IMR-90 (cell line): ENCODE data around the gene BCL11A. TPM values are rescaled to one million over a fixed set of nuclear protein-coding genes. Genes with fewer than 3 reads are reported as not detected.

ENCODE experiments used
- ATAC-seq: fragments of 200-7000 bp; cut with Tn5 transposase; 2 replicates; pipeline ENCODE4 v1.9.1; 2020; ENCODE audit warnings: low read depth, mild to moderate bottlenecking, moderate library complexity
- BruUV-seq: library from RNA; stranded (reverse); fragments of 400-500 nt; replicated peaks from 2 replicates; lab custom pipeline; 2021; lab: Mats Ljungman, UMichigan
- CTCF ChIA-PET: fragments of 300-600 bp; formaldehyde crosslinking; extraction: SDS; loops from one replicate; lab custom pipeline; 2021; ENCODE audit warnings: antibody characterized with exemption; lab: Yijun Ruan, JAX
- POLR2A ChIA-PET: fragments of 300-600 bp; sonication (Branson Sonifier 250); formaldehyde crosslinking; loops from one replicate; lab custom pipeline; 2022; ENCODE audit warnings: antibody characterized with exemption; ENCODE audit not compliant: unreplicated experiment; lab: Charles Lee
- DNase-seq: peaks from one replicate; pipeline ENCODE4 v3.0.0; 2013
- H2AFZ ChIP-seq: replicated peaks from 2 replicates; pipeline ENCODE3; 2013; ENCODE audit warnings: low read length, mild to moderate bottlenecking; ENCODE audit not compliant: poor library complexity
- H2AK5ac ChIP-seq: 2 replicates; pipeline ENCODE4 v1.6.1; 2013; ENCODE audit warnings: low read depth, low read length, inconsistent platforms
- H2AK9ac ChIP-seq: replicated peaks from 2 replicates; pipeline ENCODE3; 2013; ENCODE audit warnings: mild to moderate bottlenecking, low read depth, low read length, moderate library complexity; ENCODE audit not compliant: poor library complexity
- H2BK120ac ChIP-seq: 2 replicates; pipeline ENCODE4 v1.6.1; 2013; ENCODE audit warnings: low read depth, low read length, inconsistent platforms
- H2BK15ac ChIP-seq: 3 replicates; pipeline ENCODE4 v1.6.1; 2013; ENCODE audit warnings: low read depth, low read length, inconsistent platforms
- H2BK20ac ChIP-seq: 2 replicates; pipeline ENCODE4 v1.6.1; 2013; ENCODE audit warnings: low read depth, mild to moderate bottlenecking, inconsistent platforms, low read length, moderate library complexity
- H2BK5ac ChIP-seq: 2 replicates; pipeline ENCODE4 v1.6.1; 2013; ENCODE audit warnings: mild to moderate bottlenecking, low read depth, low read length, inconsistent platforms; ENCODE audit not compliant: poor library complexity, severe bottlenecking
- H3K14ac ChIP-seq: replicated peaks from 2 replicates; pipeline ENCODE4 v1.6.1; 2013; ENCODE audit warnings: low read depth, low read length, inconsistent platforms
- H3K18ac ChIP-seq: 2 replicates; pipeline ENCODE4 v1.6.1; 2013; ENCODE audit warnings: low read depth, low read length, control low read depth
- H3K23ac ChIP-seq: 2 replicates; pipeline ENCODE4 v1.6.1; 2013; ENCODE audit warnings: low read depth, low read length, inconsistent platforms
- H3K27ac ChIP-seq: 2 replicates; pipeline ENCODE4 v1.5.1; 2013; ENCODE audit warnings: mild to moderate bottlenecking, control low read depth, low read length; ENCODE audit not compliant: insufficient read depth
- H3K27me3 ChIP-seq: 2 replicates; pipeline ENCODE4 v1.6.1; 2013; ENCODE audit warnings: low read length; ENCODE audit not compliant: control insufficient read depth, insufficient read depth
- H3K36me3 ChIP-seq: 2 replicates; pipeline ENCODE4 v1.6.1; 2013; ENCODE audit warnings: low read length, mixed read lengths; ENCODE audit not compliant: control insufficient read depth, insufficient read depth
- H3K4ac ChIP-seq: 2 replicates; pipeline ENCODE4 v1.6.1; 2013; ENCODE audit warnings: low read depth, low read length, inconsistent platforms
- H3K4me1 ChIP-seq: 2 replicates; pipeline ENCODE4 v1.6.1; 2013; ENCODE audit warnings: low read length, mixed read lengths; ENCODE audit not compliant: control insufficient read depth, insufficient read depth
- H3K4me2 ChIP-seq: 2 replicates; pipeline ENCODE4 v1.6.1; 2013; ENCODE audit warnings: low read depth, mild to moderate bottlenecking, control low read depth, low read length, moderate library complexity
- H3K4me3 ChIP-seq: 2 replicates; pipeline ENCODE4 v1.5.1; 2013; ENCODE audit warnings: low read depth, mild to moderate bottlenecking, control low read depth, low read length, moderate library complexity; ENCODE audit not compliant: insufficient read depth
- H3K56ac ChIP-seq: 2 replicates; pipeline ENCODE4 v1.6.1; 2013; ENCODE audit warnings: low read length, inconsistent platforms; ENCODE audit not compliant: insufficient read depth; ENCODE audit errors: extremely low read depth
- H3K79me1 ChIP-seq, 2 experiments: 2 replicates each; pipeline ENCODE4 v1.6.1; 2013; ENCODE audit warnings: low read length in 2 of 2, inconsistent platforms in 1 of 2, low read depth in 1 of 2
- H3K9ac ChIP-seq: 2 replicates; pipeline ENCODE4 v1.6.1; 2013; ENCODE audit warnings: low read depth, low read length, control low read depth
- H3K9me1 ChIP-seq: 2 replicates; pipeline ENCODE4 v1.6.1; 2013; ENCODE audit warnings: low read length, inconsistent platforms; ENCODE audit not compliant: insufficient read depth
- H3K9me3 ChIP-seq: 2 replicates; pipeline ENCODE4 v1.6.1; 2013; ENCODE audit warnings: low read length; ENCODE audit not compliant: control insufficient read depth, insufficient read depth
- H4K20me1 ChIP-seq: 2 replicates; pipeline ENCODE4 v1.6.1; 2013; ENCODE audit warnings: low read length, inconsistent platforms; ENCODE audit not compliant: insufficient read depth
- H4K5ac ChIP-seq: 2 replicates; pipeline ENCODE4 v1.6.1; 2013; ENCODE audit warnings: mild to moderate bottlenecking, low read depth, low read length, control low read depth
- H4K8ac ChIP-seq, 2 experiments: 2 replicates each; pipeline ENCODE4 v1.6.1; 2013; ENCODE audit warnings: low read depth in 2 of 2, low read length in 2 of 2, control low read depth in 1 of 2, inconsistent platforms in 1 of 2
- H4K91ac ChIP-seq: 2 replicates; pipeline ENCODE4 v1.6.1; 2013; ENCODE audit warnings: low read depth, low read length, inconsistent platforms; ENCODE audit not compliant: insufficient read depth
- BHLHE40 ChIP-seq: fragments of 150-350 bp; IDR thresholded peaks from 2 replicates; pipeline ENCODE4 v1.6.1; 2016; ENCODE audit warnings: mild to moderate bottlenecking, low read depth, low read length
- CEBPB ChIP-seq: IDR thresholded peaks from 2 replicates; pipeline ENCODE4 v1.6.1; 2012; ENCODE audit warnings: low read depth, low read length, improper control_type of control experiment
- CHD1 ChIP-seq: IDR thresholded peaks from 2 replicates; pipeline ENCODE4 v1.6.1; 2012; ENCODE audit warnings: low read depth, low read length, improper control_type of control experiment
- CTCF ChIP-seq: conservative IDR thresholded peaks from 2 replicates; pipeline ENCODE4 v1.5.1; 2012; ENCODE audit warnings: mild to moderate bottlenecking, low read depth, low read length, improper control_type of control experiment
- ELK1 ChIP-seq: fragments of 150-350 bp; IDR thresholded peaks from 2 replicates; pipeline ENCODE4 v1.6.1; 2016; ENCODE audit warnings: low read depth, mild to moderate bottlenecking, low read length, moderate library complexity, borderline replicate concordance
- FOS ChIP-seq: fragments of 150-350 bp; IDR thresholded peaks from 2 replicates; pipeline ENCODE4 v1.6.1; 2016; ENCODE audit warnings: low read depth, low read length
- MAFK ChIP-seq: IDR thresholded peaks from 2 replicates; pipeline ENCODE4 v1.6.1; 2012; ENCODE audit warnings: low read depth, low read length, improper control_type of control experiment
- MAZ ChIP-seq: IDR thresholded peaks from 2 replicates; pipeline ENCODE4 v1.6.1; 2012; ENCODE audit warnings: low read depth, mild to moderate bottlenecking, low read length, improper control_type of control experiment, moderate library complexity, borderline replicate concordance
- MXI1 ChIP-seq: IDR thresholded peaks from 2 replicates; pipeline ENCODE4 v1.6.1; 2012; ENCODE audit warnings: low read depth, mild to moderate bottlenecking, low read length, moderate library complexity, borderline replicate concordance
- NFE2L2 ChIP-seq: fragments of 150-350 bp; IDR thresholded peaks from 2 replicates; pipeline ENCODE4 v1.6.1; 2016; ENCODE audit warnings: low read depth, mild to moderate bottlenecking, low read length
- POLR2A ChIP-seq: IDR thresholded peaks from 2 replicates; pipeline ENCODE4 v1.6.1; 2012; ENCODE audit warnings: mild to moderate bottlenecking, low read depth, low read length
- RAD21 ChIP-seq: IDR thresholded peaks from 2 replicates; pipeline ENCODE4 v1.6.1; 2012; ENCODE audit warnings: low read length, improper control_type of control experiment
- RCOR1 ChIP-seq: IDR thresholded peaks from 2 replicates; pipeline ENCODE4 v1.6.1; 2012; ENCODE audit warnings: mild to moderate bottlenecking, low read length, improper control_type of control experiment; ENCODE audit not compliant: insufficient replicate concordance
- RFX5 ChIP-seq: IDR thresholded peaks from 2 replicates; pipeline ENCODE4 v1.8.0; 2012; ENCODE audit warnings: low read depth, mild to moderate bottlenecking, low read length, moderate library complexity
- SMC3 ChIP-seq: fragments of 150-350 bp; IDR thresholded peaks from 2 replicates; pipeline ENCODE4 v1.6.1; 2016; ENCODE audit warnings: low read depth, mild to moderate bottlenecking, antibody characterized with exemption, low read length, moderate library complexity
- USF2 ChIP-seq: fragments of 150-350 bp; IDR thresholded peaks from 2 replicates; pipeline ENCODE4 v1.6.1; 2017; ENCODE audit warnings: mild to moderate bottlenecking, antibody characterized with exemption, low read length, low read depth
- WGBS, 2 experiments: methylation state at CpG; one replicate each; pipeline versions ENCODE4 v1.1.5 to v1.1.7; 2013; ENCODE audit warnings: missing lambda C conversion rate in 2 of 2; ENCODE audit not compliant: insufficient read length in 1 of 2; ENCODE audit errors: extremely low coverage in 2 of 2; 5-methylcytosine and 5-hydroxymethylcytosine counted together
- dilution Hi-C: fragments of 300-500 bp; cut with HindIII; formaldehyde crosslinking; loops from one replicate; pipeline ENCODE4 v1.14.3; 2018; ENCODE audit warnings: low sequenced_read_pairs; ENCODE audit not compliant: unreplicated experiment
- in situ Hi-C: fragments of 300-500 bp; cut with MboI; formaldehyde crosslinking; loops from 3 replicates; pipeline ENCODE4 v1.14.3; 2019; ENCODE audit warnings: low sequenced_read_pairs, inconsistent platforms, mixed read lengths
- intact Hi-C: fragments of 100-400 bp; cut with micrococcal nuclease; formaldehyde crosslinking; loops from 2 replicates; pipeline ENCODE4 v1.10.0; 2022
- polyA plus RNA-seq, 3 experiments: library from polyadenylated mRNA; depleted of rRNA; stranded (reverse); fragments of >200 nt; gene quantifications; 2 replicates each; pipeline ENCODE4 v1.2.3, GENCODE V29; 2012; ENCODE audit warnings: low replicate concordance in 1 of 3
- total RNA-seq: library from RNA; depleted of rRNA; stranded (reverse); fragments of >200 nt; gene quantifications from 2 replicates; pipeline ENCODE4 v1.2.3, GENCODE V29; 2012

BCL11A gene
- total and polyA plus RNA-seq, 2 of the 4 experiments (the other 2 are of a cell fraction) = 1.0 to 1.1 TPM

- H2BK120ac ChIP-seq = no peak overlapping the region
- H3K9ac ChIP-seq = no peak overlapping the region
- no peak overlapping the region for H4K91ac ChIP-seq
- no peak overlapping the region for H2AK5ac ChIP-seq
- no peaks in the 10 kb centered on the region for H3K9me3 ChIP-seq
- H3K4ac ChIP-seq = no peak overlapping the region
- intact Hi-C loops (no loop called here), in situ Hi-C loops (no loop called here), dilution Hi-C loops (no loop called here)
- H3K79me1 ChIP-seq = no peaks in the 10 kb centered on the region
- H3K36me3 ChIP-seq = no peaks in the 10 kb centered on the region
- H4K20me1 ChIP-seq = no peaks in the 10 kb centered on the region
- peaks cover 7% of the 10 kb centered on the region for H3K27me3 ChIP-seq
- H3K27ac ChIP-seq = no peak overlapping the region
- CTCF ChIA-PET = no interaction called here
- 80% methylated on average over 1 of the region's 4 CpGs; no CpG with 5 or more reads in 1 of the 2 experiments for WGBS, 2 experiments
- POLR2A ChIA-PET = no interaction called here
- no peak overlapping the region for H4K5ac ChIP-seq
- no peak overlapping the region for H3K14ac ChIP-seq
- H3K56ac ChIP-seq = no peak overlapping the region
- no TSS peak for BruUV-seq
- H2AFZ ChIP-seq = no peak overlapping the region
- no peak overlapping the region for H4K8ac ChIP-seq
- H3K4me1 ChIP-seq = peaks cover 2% of the 10 kb centered on the region; the same call in 1 of the 2 replicates
- no peaks in the 10 kb centered on the region for H3K9me1 ChIP-seq
- no peak overlapping the region for H2BK20ac ChIP-seq
- H2BK15ac ChIP-seq = no peak overlapping the region
- DNase-seq = no peak
- ATAC-seq = no peak
- H2BK5ac ChIP-seq = no peak overlapping the region
- no peak for TF ChIP-seq NFE2L2
- no peak for TF ChIP-seq ELK1
- TF ChIP-seq FOS = no peak
- TF ChIP-seq RCOR1 = no peak
- TF ChIP-seq SMC3 = no peak
- TF ChIP-seq MAFK = no peak
- no peak for TF ChIP-seq USF2
- no peak for TF ChIP-seq MAZ
- TF ChIP-seq RFX5 = no peak
- no peak for TF ChIP-seq CTCF
- TF ChIP-seq POLR2A = no peak
- TF ChIP-seq CEBPB = no peak
- TF ChIP-seq BHLHE40 = no peak
- TF ChIP-seq CHD1 = no peak
- TF ChIP-seq RAD21 = no peak
- no peak for TF ChIP-seq MXI1
- H3K18ac ChIP-seq = no peak overlapping the region
- no peak overlapping the region for H3K4me3 ChIP-seq
- H2AK9ac ChIP-seq = no peak overlapping the region
- H3K4me2 ChIP-seq = no peak overlapping the region
- no peak overlapping the region for H3K23ac ChIP-seq
Measured at GRCh38 chr2:60505880-60506260, 47.6 kb downstream of the BCL11A start.
